NCI-H2196 treated with DMSO at 0.1 percent for 48 hours (cell line): ENCODE results near the gene CRY1.

Experiments used
- DNase-seq: peaks from one replicate; lab custom pipeline; 2025; ENCODE audit not compliant: unreplicated experiment; lab: John Stamatoyannopoulos, UW

The CRY1 gene

GRCh38 chr12:106973545-106973944, 119.8 kb downstream of the CRY1 start:
- DNase-seq: no peak

GRCh38 chr12:106971065-106971464, 122.3 kb downstream of the CRY1 start:
- no peak for DNase-seq

GRCh38 chr12:106964526-106964925, 128.8 kb downstream of the CRY1 start:
- no peak for DNase-seq

- DNase-seq: no peak
Observed at GRCh38 chr12:106962286-106962685, 131.1 kb downstream of the CRY1 start.

- no peak for DNase-seq
Observed at GRCh38 chr12:106960443-106960842, 132.9 kb downstream of the CRY1 start.

- no peak for DNase-seq
Observed at GRCh38 chr12:106957583-106957982, 135.8 kb downstream of the CRY1 start.

- DNase-seq: no peak
Observed at GRCh38 chr12:106956048-106956578, 137.2 kb downstream of the CRY1 start.

GRCh38 chr12:106955377-106956047, 137.8 kb downstream of the CRY1 start, which contains the start of gene TMEM263:
TMEM263 (plus strand) TSS chr12:106955907; CDS start chr12:106967117, 11,210 bp downstream.
- DNase-seq: peak; percentile 92

- DNase-seq: no peak
Observed at GRCh38 chr12:106954462-106955376, 138.6 kb downstream of the CRY1 start.

GRCh38 chr12:106953352-106954250, 139.7 kb downstream of the CRY1 start:
- DNase-seq: no peak

GRCh38 chr12:106950591-106950990, 142.8 kb downstream of the CRY1 start:
- DNase-seq: no peak

- DNase-seq: no peak
Observed at GRCh38 chr12:106947461-106947860, 145.9 kb downstream of the CRY1 start.

GRCh38 chr12:106945261-106945851, 148.0 kb downstream of the CRY1 start:
- no peak for DNase-seq

GRCh38 chr12:106942775-106943174, 150.6 kb downstream of the CRY1 start:
- no peak for DNase-seq

- DNase-seq: no peak
Observed at GRCh38 chr12:106941481-106942156, 151.7 kb downstream of the CRY1 start.
